Bone marrow (tissue), 2 donors: ENCODE data around the gene BMP5.

Source experiments
- DNase-seq, 2 donors: peaks; one replicate each; lab custom pipeline; 2025; lab: John Stamatoyannopoulos, UW

BMP5 gene

GRCh38 chr6:55872866-55873265 is 2.5 kb downstream of the BMP5 start:
- no peak for DNase-seq

DNA sequence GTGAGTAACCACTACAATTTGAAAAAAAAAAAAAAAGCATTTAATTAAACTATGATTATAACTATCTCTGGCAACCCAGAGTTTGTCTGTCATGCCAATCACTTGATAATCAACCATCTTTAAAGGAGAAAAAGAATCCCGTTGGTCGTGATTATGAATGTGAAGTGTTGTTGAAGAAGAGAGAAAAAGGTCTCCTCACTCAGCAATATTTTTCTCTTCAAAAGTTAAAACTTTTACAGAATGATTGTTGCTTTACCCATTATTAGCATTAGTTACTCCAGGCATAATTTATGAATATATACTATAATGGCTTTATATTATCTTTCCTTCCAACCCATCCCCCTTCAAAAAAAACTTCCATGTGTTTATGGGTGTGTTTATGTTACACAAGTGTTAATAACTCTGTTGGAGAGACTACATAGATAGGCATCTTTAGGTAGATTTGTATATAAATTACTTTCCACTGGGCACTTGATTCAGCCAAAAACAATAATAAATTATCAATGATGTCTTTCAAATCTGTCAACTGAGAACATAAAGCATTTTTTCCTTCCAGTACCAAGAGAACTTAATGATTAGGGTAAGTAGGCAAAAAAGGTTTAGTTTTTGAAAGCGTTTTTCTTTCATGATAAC is 5.1 kb downstream of the BMP5 start:
- no peak for DNase-seq

DNA sequence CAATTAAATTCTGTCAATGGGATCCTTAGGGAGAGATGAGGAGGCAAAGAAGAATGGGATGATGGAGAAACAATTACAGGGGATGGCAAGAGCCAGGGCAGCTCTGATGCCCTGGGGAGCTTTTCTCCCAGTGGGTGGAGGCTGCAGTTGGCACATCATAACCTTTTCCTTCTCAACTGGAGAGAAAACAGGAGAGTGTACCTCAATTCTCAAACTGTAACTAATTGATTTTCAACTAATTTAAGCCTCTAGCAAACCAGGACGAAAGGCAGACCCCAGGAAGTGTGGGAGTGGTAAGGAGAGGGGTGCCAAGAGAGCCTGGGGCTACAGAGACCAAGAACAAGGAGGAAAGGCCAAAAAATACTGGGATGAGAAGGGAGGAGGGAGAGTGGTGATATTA is 5.7 kb downstream of the BMP5 start:
- no peak for DNase-seq

- no peak for DNase-seq
These were observed 6.5 kb downstream of the BMP5 start for GRCh38 chr6:55868771-55869479.

- no peak for DNase-seq
These were observed 7.2 kb downstream of the BMP5 start for GRCh38 chr6:55868176-55868575.

GRCh38 chr6:55866128-55866527 is 9.3 kb downstream of the BMP5 start:
- DNase-seq, result no peak

DNA sequence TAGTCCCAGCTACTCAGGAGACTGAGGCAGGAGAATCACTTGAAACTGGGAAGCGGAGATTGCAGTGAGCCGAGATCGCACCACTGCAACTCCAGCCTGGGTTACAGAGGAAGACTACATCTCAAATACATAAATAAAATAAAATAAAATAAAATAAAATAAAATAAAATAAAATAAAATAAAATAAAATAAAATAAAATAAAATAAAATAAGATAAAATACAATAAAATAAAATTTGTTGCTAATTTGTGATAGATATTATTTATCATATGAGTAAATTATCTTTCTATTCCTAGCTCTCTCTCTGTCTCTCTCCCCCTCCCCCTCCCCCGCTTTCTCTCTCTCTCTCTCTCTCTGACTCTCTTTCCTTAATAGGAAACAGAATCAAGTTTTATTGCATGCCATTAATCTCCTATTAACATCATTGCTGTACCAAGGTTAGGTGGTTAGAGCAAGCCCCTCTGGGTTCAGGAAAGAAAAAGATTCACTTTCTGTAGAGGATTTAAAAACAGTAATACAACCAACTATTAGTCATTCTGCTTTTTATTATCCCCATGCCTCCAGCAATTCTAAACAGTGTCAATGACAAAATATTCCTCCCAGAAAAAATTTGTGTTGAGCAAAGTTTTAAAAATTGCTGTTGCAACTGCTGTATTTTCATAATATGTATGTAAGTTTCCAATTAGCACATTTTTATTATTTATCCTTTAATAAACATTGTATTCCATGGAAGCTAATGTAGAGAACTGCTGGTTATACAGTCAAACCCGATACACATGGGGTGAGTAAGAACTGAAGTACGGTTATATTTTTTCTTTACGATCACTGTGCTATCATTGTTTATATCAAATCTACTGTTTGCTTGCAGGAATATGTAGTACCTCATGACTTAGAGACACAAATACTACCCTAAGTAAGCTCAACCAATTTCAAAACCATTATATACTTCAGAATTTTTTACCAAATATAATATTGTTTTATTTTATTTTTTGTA is 22.1 kb downstream of the BMP5 start:
- DNase-seq, result no peak

GRCh38 chr6:55841341-55841740 is 34.0 kb downstream of the BMP5 start:
- no peak for DNase-seq

DNA sequence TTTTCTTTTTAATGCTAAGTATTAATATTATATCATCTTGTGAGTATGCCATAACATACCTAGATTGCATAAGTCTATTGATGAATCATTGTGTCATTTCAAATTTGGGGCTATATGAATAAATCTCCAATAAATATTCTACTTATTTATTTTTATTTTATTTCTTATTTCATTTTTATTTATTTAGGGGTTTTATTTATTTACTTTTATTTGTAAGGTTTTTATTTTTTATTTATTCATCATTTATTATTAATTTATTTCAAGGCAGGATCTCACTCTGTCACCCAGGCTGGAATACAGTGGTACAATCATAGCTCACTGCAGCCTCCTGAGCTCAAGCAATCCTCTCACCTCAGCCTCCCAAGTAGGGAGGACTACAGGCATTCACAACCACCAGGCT is 36.3 kb downstream of the BMP5 start:
- no peak for DNase-seq

DNA sequence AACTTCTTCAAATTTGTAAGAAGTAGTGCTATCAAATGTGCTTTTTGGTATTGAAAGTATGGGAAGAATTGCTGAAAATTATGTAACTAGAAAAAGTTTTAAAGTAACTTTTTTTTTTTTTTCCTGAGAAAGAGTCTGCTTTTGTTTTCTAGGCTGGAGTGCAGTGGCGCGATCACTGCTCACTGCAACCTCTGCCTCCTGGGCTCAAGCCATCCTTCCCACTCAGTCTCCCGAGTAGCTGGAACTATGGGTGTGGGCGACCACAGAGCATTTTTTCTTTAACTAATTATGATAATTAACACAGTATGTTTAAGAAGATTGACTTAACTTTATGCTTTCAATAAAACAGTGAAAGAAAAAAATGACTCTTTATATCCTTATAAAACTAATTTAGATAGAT is 38.4 kb downstream of the BMP5 start:
- DNase-seq, result no peak

GRCh38 chr6:55836481-55836880 is 38.9 kb downstream of the BMP5 start:
- DNase-seq, result no peak

GRCh38 chr6:55835220-55835619 is 40.2 kb downstream of the BMP5 start:
- DNase-seq, result no peak

GRCh38 chr6:55833284-55833683 is 42.1 kb downstream of the BMP5 start:
- no peak for DNase-seq

DNA sequence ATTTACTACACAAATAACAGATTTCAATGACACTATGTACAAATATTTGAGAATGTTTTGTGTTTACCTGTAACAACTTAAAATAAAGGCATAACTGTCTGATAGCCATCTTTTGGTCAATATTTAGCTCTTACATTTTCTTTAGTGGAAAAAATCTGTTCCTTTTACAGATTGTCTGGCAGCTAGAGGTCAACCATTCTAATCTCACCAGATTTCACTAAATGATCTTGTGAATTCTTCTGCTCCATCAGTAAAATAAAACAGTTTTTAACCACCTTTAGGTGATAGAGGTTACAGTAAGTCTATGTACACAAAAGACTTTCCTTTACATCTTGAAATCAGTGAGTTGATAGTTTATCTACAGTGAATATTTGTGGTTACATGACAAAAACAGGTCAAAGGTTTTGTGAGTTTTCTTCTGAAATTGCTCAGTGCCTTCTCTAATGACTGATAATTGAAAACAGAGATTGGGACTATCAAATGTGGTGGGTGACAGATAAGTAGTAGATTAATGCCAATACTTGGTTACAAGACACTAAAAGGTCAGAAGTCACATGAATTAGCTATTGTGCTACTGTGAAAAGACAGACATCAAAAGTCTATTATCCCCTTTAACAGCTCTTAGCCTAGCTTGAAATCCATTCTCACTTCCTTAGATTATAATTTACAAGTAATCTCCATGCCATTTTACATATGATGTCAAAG is 47.4 kb downstream of the BMP5 start:
- DNase-seq, result no peak

GRCh38 chr6:55826941-55827340 is 48.4 kb downstream of the BMP5 start:
- no peak for DNase-seq

GRCh38 chr6:55825402-55826051 is 49.9 kb downstream of the BMP5 start:
- DNase-seq, result no peak

- no peak for DNase-seq
These were observed 52.6 kb downstream of the BMP5 start for GRCh38 chr6:55822815-55823214.

- no peak for DNase-seq
These were observed 53.4 kb downstream of the BMP5 start for GRCh38 chr6:55822005-55822404.

DNA sequence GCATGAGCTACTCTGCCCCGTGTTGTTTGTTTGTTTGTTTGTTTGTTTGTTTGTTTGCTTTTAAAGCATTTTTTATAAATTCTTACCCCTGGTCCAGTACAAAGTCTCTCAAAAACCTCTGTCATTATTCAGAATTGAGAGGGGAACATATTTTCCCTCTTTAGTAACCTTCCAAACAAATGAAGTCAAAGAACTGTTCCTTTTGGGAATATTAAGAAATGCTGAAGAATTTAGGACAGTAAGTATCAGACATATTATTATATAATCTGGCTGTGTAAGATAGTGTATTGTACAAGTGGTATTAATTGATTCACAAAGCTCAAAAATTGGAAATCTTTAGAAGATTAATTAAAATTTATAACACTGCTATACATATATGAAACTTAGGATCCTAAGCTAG is 54.7 kb downstream of the BMP5 start:
- DNase-seq, result no peak

- no peak for DNase-seq
These were observed 55.6 kb downstream of the BMP5 start for GRCh38 chr6:55819811-55820210.

DNA sequence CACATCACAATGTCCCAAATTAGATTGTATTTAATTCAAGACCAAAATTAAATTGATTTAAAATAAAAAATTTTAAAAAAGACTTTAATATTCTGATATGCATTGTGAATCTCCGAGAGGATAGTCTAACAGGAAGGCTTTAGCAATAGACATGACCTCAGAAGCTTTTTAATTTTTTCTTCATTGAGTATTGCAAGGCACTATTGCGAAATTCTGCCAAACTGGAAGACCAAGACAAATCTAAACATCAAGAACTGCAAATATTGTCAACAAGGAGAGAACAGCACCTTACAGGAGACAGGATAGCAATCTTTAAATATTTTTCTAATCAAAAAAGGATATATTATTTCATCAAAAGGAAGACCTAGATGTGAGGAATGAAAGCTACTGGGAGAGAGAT is 56.9 kb downstream of the BMP5 start:
- DNase-seq, result no peak

- DNase-seq, result no peak
These were observed 62.9 kb downstream of the BMP5 start for GRCh38 chr6:55812509-55812908.
